CD14-positive monocyte (primary cell): ENCODE data around the gene GTF3C5. TPM values are rescaled to one million over a fixed set of nuclear protein-coding genes. Genes with fewer than 3 reads are reported as not detected.

Experiments
- DNase-seq, 3 donors: peaks; one replicate each; pipeline ENCODE4 v3.0.0-alpha.2; 2011 to 2022
- H2AFZ ChIP-seq: 2 replicates; pipeline ENCODE4 v1.6.0; 2012; ENCODE audit warnings: mild to moderate bottlenecking, low read depth, low read length, inconsistent platforms; ENCODE audit not compliant: insufficient read depth, poor library complexity, severe bottlenecking
- H3K27ac ChIP-seq, 2 donors: 1 replicate in 1 of 2; 2 replicates in 1 of 2; pipeline ENCODE4 v1.5.1; 2012 to 2013; ENCODE audit warnings: low read length in 2 of 2, control low read depth in 1 of 2, inconsistent platforms in 1 of 2, low read depth in 1 of 2, mild to moderate bottlenecking in 1 of 2
- H3K27me3 ChIP-seq, 2 donors: one replicate each; pipeline versions ENCODE4 v1.6.0 to v1.6.1; 2011 to 2013; ENCODE audit warnings: low read length in 2 of 2; ENCODE audit not compliant: control insufficient read depth in 2 of 2, insufficient read depth in 2 of 2
- H3K36me3 ChIP-seq, 2 donors: replicated peaks in 1 of 2; 1 replicate in 1 of 2; 2 replicates in 1 of 2; pipeline versions ENCODE4 v1.5.1 to v1.6.1; 2012 to 2013; ENCODE audit warnings: low read length in 2 of 2, control low read depth in 1 of 2, inconsistent platforms in 1 of 2, mild to moderate bottlenecking in 1 of 2; ENCODE audit not compliant: insufficient read depth in 2 of 2, control insufficient read depth in 1 of 2
- H3K4me1 ChIP-seq, 2 donors: 1 replicate in 1 of 2; 2 replicates in 1 of 2; pipeline versions ENCODE4 v1.5.1 to v1.6.1; 2012 to 2013; ENCODE audit warnings: low read length in 2 of 2, control low read depth in 1 of 2, inconsistent platforms in 1 of 2, mild to moderate bottlenecking in 1 of 2, moderate library complexity in 1 of 2; ENCODE audit not compliant: insufficient read depth in 2 of 2, control insufficient read depth in 1 of 2
- H3K4me2 ChIP-seq: replicated peaks from 2 replicates; pipeline ENCODE3; 2012; ENCODE audit warnings: low read length, moderate library complexity, mild to moderate bottlenecking; ENCODE audit not compliant: poor library complexity, severe bottlenecking; ENCODE audit errors: extremely low read depth
- H3K4me3 ChIP-seq, 3 experiments: fragments of 200-600 bp in 1 of 3; sonication (generic) in 1 of 3; replicated peaks in 1 of 3; 1 replicate in 2 of 3; 2 replicates in 1 of 3; pipeline ENCODE4 v1.5.1; 2011 to 2013; ENCODE audit warnings: low read length in 3 of 3, mild to moderate bottlenecking in 3 of 3, control low read depth in 2 of 3, low read depth in 2 of 3, inconsistent platforms in 1 of 3, moderate library complexity in 1 of 3
- H3K79me2 ChIP-seq: 2 replicates; pipeline ENCODE4 v1.6.0; 2012; ENCODE audit warnings: mild to moderate bottlenecking, control low read depth, inconsistent platforms, low read length, moderate library complexity; ENCODE audit not compliant: insufficient read depth
- H3K9ac ChIP-seq: 2 replicates; pipeline ENCODE4 v1.6.0; 2017; ENCODE audit warnings: low read length, mild to moderate bottlenecking; ENCODE audit not compliant: insufficient read depth, poor library complexity, severe bottlenecking
- H3K9me3 ChIP-seq, 2 donors: replicated peaks in 1 of 2; 1 replicate in 1 of 2; 2 replicates in 1 of 2; pipeline versions ENCODE4 v1.5.1 to v1.6.1; 2012 to 2013; ENCODE audit warnings: low read length in 2 of 2, control low read depth in 1 of 2; ENCODE audit not compliant: control insufficient read depth in 1 of 2, insufficient read depth in 1 of 2
- H4K20me1 ChIP-seq: 2 replicates; pipeline ENCODE4 v1.6.0; 2012; ENCODE audit warnings: mild to moderate bottlenecking, low read length, control low read depth, moderate library complexity; ENCODE audit not compliant: insufficient read depth
- H3K27ac Mint-ChIP-seq, 7 donors: one replicate each; pipeline ENCODE4 v1.8.0; 2020; ENCODE audit warnings: mild to moderate bottlenecking in 7 of 7, mixed read lengths in 7 of 7, moderate library complexity in 6 of 7, inconsistent platforms in 2 of 7
- H3K27me3 Mint-ChIP-seq, 3 donors: one replicate each; pipeline ENCODE4 v1.8.0; 2021 to 2022; ENCODE audit warnings: low read depth in 3 of 3, mild to moderate bottlenecking in 3 of 3, mixed read lengths in 3 of 3, moderate library complexity in 3 of 3, inconsistent platforms in 1 of 3
- H3K36me3 Mint-ChIP-seq, 2 donors: one replicate each; pipeline ENCODE4 v1.8.0; 2020; ENCODE audit warnings: mixed read lengths in 2 of 2, inconsistent platforms in 1 of 2, mild to moderate bottlenecking in 1 of 2
- H3K4me1 Mint-ChIP-seq: one replicate; pipeline ENCODE4 v1.8.0; 2020; ENCODE audit warnings: mild to moderate bottlenecking, mixed read lengths
- H3K4me3 Mint-ChIP-seq, 2 donors: one replicate each; pipeline ENCODE4 v1.8.0; 2020; ENCODE audit warnings: mild to moderate bottlenecking in 2 of 2, mixed read lengths in 2 of 2, moderate library complexity in 1 of 2
- H3K9me3 Mint-ChIP-seq, 7 donors: one replicate each; pipeline ENCODE4 v1.8.0; 2020 to 2022; ENCODE audit warnings: mixed read lengths in 7 of 7, mild to moderate bottlenecking in 6 of 7, moderate library complexity in 6 of 7, inconsistent platforms in 2 of 7
- CTCF ChIP-seq: fragments of 200-600 bp; IDR thresholded peaks from one replicate; pipeline ENCODE4 v1.8.0; 2022; ENCODE audit warnings: antibody characterized with exemption, mild to moderate bottlenecking
- WGBS: methylation state at CpG from one replicate; pipeline ENCODE4 v1.1.5; 2013; ENCODE audit warnings: missing lambda C conversion rate; ENCODE audit not compliant: insufficient coverage; 5-methylcytosine and 5-hydroxymethylcytosine counted together
- intact Hi-C, 2 donors: fragments of 100-400 bp; cut with micrococcal nuclease; formaldehyde crosslinking; loops; one replicate each; pipeline versions ENCODE4 v1.15.0 to v1.15.1; 2023
- polyA plus RNA-seq, 3 donors: library from polyadenylated mRNA; depleted of rRNA in 1 of 3; unstranded in 2 of 3; stranded (reverse) in 1 of 3; fragments of 300-500 nt in 2 of 3; fragments of >200 nt in 1 of 3; fragmentation: Illumina TruSeq in 2 of 3; gene quantifications; 1 replicate in 2 of 3; 2 replicates in 1 of 3; pipeline ENCODE4 v1.2.3, GENCODE V29; 2012 to 2021

Gene GTF3C5
- polyA plus RNA-seq, 3 donors: 21.3 to 75.6 (median 24.4) TPM

GRCh38 chr9:133051966-133052539, 21.3 kb downstream of the GTF3C5 start:
- no peak for DNase-seq
- Histone ChIP-seq H3K4me3 (no peak overlapping the region), H3K79me2 (no peaks in the 10 kb centered on the region), H3K4me1 (no peaks in the 10 kb centered on the region), H2AFZ (no peak overlapping the region), H3K36me3 (peaks cover 84 to 96% of the 10 kb centered on the region in 2 donors), H3K9ac (no peak overlapping the region), H3K4me2 (no peak overlapping the region), H4K20me1 (no peaks in the 10 kb centered on the region), H3K9me3 (no peaks in the 10 kb centered on the region), H3K27me3 (no peaks in the 10 kb centered on the region), H3K27ac (no peak overlapping the region)
- Mint-ChIP-seq H3K36me3 (peaks cover 65 to 91% of the 10 kb centered on the region in 2 donors), H3K4me1 (no peaks in the 10 kb centered on the region), H3K9me3 (no peaks in the 10 kb centered on the region), H3K4me3 (no peak overlapping the region), H3K27ac (no peak overlapping the region), H3K27me3 (no peaks in the 10 kb centered on the region)
- intact Hi-C loops: no loop called here
- no peak for TF ChIP-seq CTCF
- 98% methylated on average over 5 of the region's 9 CpGs for WGBS

GRCh38 chr9:133054194-133054890, 23.5 kb downstream of the GTF3C5 start:
- no peaks in the 10 kb centered on the region for H3K9me3 Mint-ChIP-seq
- H3K36me3 ChIP-seq: peaks cover 79 to 92% of the 10 kb centered on the region in 2 donors
- WGBS: 92% methylated on average over 13 of the region's 24 CpGs

More at GRCh38 chr9:133054194-133054890, 23.5 kb downstream of the GTF3C5 start:
- Histone ChIP-seq H3K4me2 (no peak overlapping the region), H3K4me1 (peaks cover under 1 to 8% of the 10 kb centered on the region in 2 donors), H3K9me3 (no peaks in the 10 kb centered on the region), H3K4me3 (no peak overlapping the region), H3K79me2 (no peaks in the 10 kb centered on the region), H3K27ac (no peak overlapping the region), H3K27me3 (no peaks in the 10 kb centered on the region), H2AFZ (no peak overlapping the region), H4K20me1 (no peaks in the 10 kb centered on the region), H3K9ac (no peak overlapping the region)
- Mint-ChIP-seq H3K27me3 (peaks cover 0 to 1% (median 0%) of the 10 kb centered on the region in 3 donors), H3K4me1 (peaks cover 14% of the 10 kb centered on the region), H3K4me3 (no peak overlapping the region), H3K27ac (peak overlapping the region in 2 of 7 donors; percentile 64 to 74), H3K36me3 (peaks cover 73 to 92% of the 10 kb centered on the region in 2 donors)
- intact Hi-C loops: no loop called here
- TF ChIP-seq CTCF: no peak
- no peak for DNase-seq
